Measurements from ENCODE around the gene CMTM8.

The CMTM8 gene

DNA sequence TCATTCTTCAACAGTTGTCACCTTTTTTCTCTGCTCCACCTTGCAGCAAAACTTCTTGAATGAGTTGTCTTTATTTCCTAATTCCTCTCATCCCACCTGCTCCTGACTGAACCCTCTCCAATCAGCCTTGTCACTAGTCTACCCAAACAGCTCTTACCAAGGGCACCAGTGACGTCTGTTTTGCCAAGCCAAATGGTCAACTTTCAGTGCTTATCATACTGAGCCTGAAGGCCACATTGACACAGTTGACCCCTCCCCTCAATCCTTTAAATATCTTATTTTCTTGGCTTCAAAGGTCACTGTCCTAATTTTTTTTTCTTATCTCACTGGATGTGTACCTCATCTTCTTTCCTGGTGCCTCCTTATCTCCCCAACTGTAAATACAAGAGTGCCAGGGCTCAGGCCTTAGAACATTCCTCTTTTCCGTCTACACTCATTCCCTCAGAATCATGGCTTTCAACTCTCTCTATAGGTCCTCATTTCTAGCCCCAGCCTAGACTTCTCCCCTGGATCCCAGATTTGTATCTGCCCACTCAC, 43.2 kb downstream of the CMTM8 start:
- DNase-seq = peak; percentile 59

DNA sequence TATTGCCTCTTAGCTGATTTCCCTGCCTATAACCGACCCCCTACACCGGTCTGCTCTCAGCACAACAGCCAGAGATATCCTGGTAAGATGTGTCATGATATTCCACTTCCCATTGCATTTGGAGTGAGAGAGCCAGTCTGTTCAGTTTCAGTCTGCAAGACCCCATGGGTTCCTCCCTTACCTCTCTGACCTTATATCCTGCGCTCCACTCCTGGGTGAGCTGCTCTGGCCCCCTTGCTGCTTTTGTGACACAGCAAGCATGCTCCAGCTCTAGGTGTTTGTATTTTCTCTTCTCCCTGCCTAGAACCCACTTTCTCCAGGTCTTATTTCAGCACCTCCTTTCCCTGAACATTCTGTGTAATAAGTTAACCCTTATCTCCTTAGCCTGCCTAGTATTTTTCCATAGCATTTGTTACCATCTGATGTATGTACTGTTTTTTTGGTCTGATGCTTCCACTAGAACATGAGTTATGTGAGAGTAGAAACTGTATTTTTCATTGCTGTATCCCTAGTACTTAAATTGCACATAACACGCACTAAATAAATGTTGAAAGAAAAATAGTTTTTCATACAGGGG, 44.2 kb downstream of the CMTM8 start:
- DNase-seq = peak; percentile 30

DNA sequence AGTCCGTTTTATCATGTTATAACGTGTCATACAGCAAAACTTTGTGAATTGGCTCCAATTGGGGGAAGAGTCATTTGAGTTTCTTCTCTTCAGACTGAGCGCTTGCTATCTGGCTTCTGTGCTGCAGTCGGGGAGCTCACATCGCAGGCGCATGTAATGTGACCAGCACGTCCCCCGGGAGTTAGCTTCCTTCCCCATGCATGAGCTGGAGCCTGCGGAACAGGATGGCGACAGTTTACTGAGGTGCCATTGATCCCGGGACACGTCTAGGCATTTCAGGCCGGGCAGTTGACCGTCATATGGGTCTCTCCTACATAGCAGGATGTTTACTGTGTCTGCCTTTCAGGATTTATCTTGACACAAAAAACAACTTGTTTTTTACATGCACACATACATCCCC, 44.8 kb downstream of the CMTM8 start:
- no peak for DNase-seq

DNA sequence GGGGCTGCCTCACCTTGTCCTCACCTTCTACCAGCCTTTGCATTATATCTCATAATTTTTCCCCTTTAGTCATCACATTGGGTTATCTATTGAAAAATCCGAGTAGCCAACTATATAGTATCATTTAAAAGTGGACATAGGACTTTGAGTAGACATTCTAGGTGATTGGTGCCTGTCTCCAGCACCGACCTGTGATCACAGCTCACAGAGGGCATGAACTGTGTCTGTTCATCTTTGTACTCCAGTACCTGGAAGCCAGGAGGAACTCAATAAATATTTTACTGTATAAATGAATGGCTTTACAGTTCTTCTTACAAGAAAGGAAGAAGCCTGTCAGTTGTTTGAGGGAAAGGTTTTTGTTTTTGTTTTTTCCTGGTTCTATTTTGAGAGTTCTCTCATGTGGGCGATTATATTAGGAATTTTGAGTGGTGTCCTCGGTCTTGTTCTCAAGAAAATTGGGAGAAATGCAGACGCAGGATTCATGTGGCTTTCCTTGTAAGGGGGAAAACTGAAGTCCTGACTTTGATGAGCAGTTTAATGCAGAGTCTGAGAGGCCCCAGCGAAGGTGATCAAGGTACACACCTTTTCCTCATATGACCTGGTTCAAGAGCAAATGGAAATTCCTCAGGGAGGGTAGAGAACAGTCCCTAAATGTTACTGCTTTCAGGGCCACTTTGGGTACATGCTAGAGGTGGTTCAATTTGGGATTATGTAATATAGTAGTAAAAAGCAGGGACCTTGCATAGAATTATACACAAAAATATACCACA, 46.1 kb downstream of the CMTM8 start:
- no peak for DNase-seq

DNA sequence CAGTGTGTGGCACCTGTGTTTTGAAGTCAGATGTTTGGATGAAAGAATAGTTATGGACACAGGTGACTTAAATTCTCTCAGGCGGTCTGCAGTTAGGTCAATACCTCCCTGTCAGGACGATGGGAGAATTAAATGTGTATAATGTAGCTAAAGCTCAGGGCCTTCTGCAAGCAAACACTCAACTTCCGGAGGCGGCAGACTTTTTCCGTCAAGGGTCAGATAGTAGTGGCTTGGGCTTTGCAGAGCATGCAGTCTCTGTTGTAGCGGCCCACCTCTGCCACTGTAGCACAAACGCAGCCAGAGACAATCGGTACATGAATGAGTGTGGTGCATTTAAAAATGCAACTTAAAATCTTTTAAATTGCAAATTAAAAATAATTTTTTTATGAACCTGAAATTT, 47.4 kb downstream of the CMTM8 start:
- DNase-seq = no peak

DNA sequence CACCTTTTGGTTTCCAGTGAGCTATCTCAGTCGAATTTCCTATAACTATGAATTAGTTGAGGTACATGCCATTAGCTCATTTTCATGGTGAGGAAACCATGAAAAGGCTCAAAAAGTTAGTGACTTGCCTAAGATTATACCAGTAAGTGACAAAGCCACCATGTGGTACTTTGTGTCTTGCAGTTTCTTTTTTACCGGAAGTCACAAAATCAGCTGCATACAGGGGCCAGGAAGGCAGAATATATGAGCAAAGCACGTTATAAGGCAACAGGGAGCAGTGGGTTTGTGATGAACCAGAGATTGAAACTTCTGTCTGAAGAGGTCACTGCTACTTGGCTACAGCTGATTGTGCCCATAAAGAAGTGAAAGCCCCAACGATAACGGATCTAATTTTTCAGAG, 50.3 kb downstream of the CMTM8 start:
- DNase-seq = no peak

- DNase-seq = no peak
These were observed 52.1 kb downstream of the CMTM8 start for GRCh38 chr3:32290619-32291018.

GRCh38 chr3:32292085-32292796, 53.8 kb downstream of the CMTM8 start:
- no peak for DNase-seq

GRCh38 chr3:32293903-32294302, 55.4 kb downstream of the CMTM8 start:
- no peak for DNase-seq

GRCh38 chr3:32296251-32297204, 58.0 kb downstream of the CMTM8 start:
- DNase-seq = peak; percentile 69

DNA sequence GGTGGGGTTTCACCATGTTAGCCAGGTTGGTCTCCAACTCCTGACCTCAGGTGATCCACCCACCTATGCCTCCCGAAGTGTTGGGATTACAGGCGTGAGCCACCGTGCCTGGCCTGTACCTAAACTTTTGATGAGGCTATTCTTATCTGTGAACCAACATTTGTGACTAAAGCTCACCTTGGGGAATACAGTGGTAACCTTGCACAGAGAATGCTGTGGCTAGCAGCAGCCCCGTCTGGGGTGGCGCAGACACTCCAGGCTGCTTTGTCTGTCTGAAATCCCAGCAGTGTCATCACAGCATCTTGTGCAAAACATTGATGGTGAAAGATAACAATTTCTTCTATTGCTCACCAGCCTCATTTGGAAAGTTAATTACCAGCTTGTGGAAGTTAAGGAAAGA, 58.9 kb downstream of the CMTM8 start:
- DNase-seq = no peak

- no peak for DNase-seq
These were observed 62.9 kb downstream of the CMTM8 start for GRCh38 chr3:32301426-32301825.

DNA sequence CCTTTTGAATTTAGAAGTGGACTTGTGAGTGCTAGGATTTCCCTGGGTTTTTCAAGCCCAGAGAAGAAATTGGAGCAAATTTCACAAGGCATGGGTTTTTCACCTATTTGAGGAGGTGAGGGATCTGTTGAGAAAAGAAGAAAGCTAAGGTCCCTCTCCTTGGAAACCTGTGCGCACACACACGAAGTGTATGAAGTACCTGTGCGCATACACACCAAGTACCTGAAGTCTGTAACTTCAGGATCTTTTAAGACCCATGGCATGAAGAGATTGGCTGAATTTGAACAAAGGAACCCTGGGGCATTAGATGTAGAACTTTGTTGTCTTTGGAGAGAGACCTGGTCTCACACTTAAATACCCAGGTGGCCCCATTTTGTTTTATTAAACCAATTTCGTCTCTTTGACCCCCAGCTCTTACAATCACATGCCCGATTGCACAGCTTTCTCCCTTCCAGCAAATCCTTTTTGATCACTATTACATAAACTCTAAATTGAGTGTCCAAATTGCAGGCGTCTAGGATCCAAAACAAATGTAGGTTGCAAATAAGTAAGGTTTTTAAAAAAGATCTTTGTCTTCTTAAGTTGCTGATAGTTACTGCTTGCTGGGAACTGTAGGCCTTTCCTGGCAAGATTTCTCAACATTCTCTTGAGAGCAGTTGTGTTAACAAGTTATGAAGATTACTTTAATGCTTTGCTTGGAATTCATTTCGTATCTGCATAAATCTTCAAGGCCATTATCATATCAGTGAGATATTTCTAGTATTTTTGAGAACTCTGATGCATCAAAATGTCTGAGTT, 64.3 kb downstream of the CMTM8 start:
- no peak for DNase-seq

DNA sequence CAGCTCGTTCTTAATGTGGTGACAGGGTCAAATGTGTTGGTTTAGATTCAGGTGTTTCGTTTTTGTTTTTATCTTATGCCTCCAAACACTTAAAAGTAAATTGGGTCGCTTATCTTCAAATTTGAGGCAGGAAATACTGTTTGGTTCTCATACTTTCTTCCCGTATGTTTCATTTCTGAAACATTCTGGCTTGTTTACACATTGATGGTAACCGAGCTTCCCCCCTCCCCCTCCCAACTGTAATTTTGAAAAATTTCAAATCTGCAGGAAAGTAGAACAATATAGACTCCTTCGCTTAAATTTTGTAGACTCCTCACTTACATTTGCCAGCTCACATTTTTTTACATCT, 64.9 kb downstream of the CMTM8 start:
- no peak for DNase-seq

GRCh38 chr3:32303977-32304881, 65.7 kb downstream of the CMTM8 start:
- DNase-seq = no peak

DNA sequence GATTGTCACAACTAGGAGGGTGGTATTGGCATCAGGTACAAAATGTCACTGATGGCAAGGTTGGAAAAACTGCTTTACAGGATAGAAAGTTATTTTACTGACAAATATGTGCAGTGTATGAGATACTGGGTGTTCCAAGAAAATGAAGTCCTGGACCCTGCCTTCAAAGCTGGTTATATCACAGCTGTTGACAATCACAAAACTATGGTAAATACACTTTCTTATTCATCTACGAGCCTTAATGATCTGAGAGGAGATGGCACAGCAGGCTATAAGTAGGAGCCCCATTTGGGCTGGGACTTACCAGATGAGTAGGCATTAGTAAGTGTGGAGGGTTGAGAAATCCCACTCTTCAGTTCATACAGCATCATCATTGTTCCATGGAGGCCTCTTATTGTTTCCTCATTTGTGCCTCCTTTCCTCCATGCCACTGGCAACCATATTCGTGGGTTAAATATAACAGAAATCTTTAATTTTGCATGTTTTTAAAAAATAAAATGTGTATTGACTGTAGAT, 66.9 kb downstream of the CMTM8 start:
- DNase-seq = no peak

DNA sequence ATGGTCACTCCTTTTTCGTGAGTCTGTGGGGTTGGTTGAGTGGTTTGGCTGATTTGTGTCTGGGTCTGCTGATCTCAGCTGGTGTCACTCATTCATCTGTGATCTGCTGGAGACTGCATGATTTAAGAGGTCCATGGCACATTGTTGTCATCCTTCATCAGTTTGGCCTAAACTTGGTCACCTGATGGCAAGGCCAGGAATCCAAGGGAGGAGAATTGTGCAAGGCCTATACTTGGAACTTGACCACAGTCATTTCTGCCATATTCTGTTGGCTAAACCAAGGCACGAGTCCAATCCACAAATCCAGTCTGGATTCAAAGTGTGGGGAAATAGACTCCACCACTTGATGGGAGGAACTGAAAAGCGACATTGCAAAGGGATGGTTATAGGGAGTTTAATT, 67.6 kb downstream of the CMTM8 start:
- DNase-seq = no peak

DNA sequence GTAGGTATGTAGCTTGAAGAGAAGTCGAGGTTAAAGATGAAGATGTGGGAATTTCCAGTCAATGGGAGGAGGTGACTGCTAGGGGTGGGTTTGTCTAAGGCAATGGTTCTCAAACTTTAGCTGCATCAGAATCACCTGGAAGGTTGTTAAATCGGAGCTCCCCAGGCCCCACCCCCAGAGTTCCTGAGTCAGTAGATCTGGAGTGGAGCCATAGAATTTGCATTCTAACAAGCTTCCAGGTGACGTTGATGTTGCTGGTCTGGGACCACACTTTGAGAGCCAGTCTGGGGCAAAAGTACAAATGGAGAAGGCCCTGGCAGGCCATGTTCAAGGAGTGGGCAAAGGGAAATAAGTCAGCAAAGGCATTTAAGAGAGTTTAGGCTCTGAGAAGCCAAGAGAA, 69.1 kb downstream of the CMTM8 start:
- DNase-seq = no peak

GRCh38 chr3:32308378-32308777, 69.9 kb downstream of the CMTM8 start:
- DNase-seq = no peak

DNA sequence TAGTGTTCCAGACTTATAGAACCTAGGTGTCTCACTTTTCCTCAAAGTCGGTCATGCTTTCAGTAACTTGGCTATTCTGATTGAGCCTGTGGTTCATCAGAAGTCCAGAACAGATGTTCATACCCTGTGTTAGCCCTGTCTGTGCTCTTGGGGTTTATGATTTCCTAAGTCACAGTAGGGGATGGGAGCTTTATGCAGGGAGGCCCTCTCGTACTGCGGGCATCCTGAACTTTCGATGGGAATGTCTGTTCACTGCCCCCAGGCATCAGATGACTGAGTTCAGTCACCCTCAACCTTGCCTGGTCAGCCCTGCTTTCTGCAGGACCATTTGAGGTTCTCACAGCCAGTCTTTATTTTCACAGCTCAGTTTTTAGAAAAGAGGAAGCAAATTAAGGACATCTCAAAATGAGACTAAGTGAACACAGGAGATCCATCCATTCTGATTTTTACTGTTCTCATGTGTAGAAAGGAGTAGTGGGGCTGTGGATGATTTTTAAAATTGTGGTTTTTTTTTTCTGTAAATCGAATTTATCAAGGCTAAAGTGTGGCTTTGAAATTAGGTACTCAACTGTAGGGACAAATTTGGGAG, 71.3 kb downstream of the CMTM8 start:
- no peak for DNase-seq

Data from hematopoietic multipotent progenitor cell treated with erythropoietin and hydrocortisone succinate and interleukin-3 and kit ligand, for 8 days (in vitro differentiated cells).